Smooth muscle cell (in vitro differentiated cells): ENCODE data around the gene PTPRN2. TPM values are rescaled to one million over a fixed set of nuclear protein-coding genes. Genes with fewer than 3 reads are reported as not detected.

Experiments
- DNase-seq: peaks from one replicate; lab custom pipeline; 2025; ENCODE audit not compliant: unreplicated experiment; lab: John Stamatoyannopoulos, UW
- H2AFZ ChIP-seq: fragments of 200-600 bp; sonication (generic); 2 replicates; pipeline ENCODE4 v1.6.0; 2016; ENCODE audit warnings: antibody characterized with exemption, low read depth, mild to moderate bottlenecking
- H3F3A ChIP-seq: fragments of 200-600 bp; sonication (generic); 2 replicates; pipeline ENCODE4 v1.6.0; 2017; ENCODE audit warnings: antibody characterized with exemption, low read depth
- H3K27ac ChIP-seq: fragments of 200-600 bp; sonication (generic); 2 replicates; pipeline ENCODE4 v1.5.1; 2016; ENCODE audit warnings: low read depth, mild to moderate bottlenecking
- H3K27me3 ChIP-seq: fragments of 200-600 bp; sonication (generic); 2 replicates; pipeline ENCODE4 v1.6.1; 2016; ENCODE audit warnings: low read depth, mild to moderate bottlenecking
- H3K36me3 ChIP-seq: fragments of 200-600 bp; sonication (generic); 2 replicates; pipeline ENCODE4 v1.5.1; 2016; ENCODE audit warnings: low read depth
- H3K4me1 ChIP-seq: fragments of 200-600 bp; sonication (generic); 2 replicates; pipeline ENCODE4 v1.5.1; 2016; ENCODE audit warnings: low read depth
- H3K4me2 ChIP-seq: fragments of 200-600 bp; sonication (generic); 2 replicates; pipeline ENCODE4 v1.6.0; 2016; ENCODE audit warnings: mild to moderate bottlenecking
- H3K4me3 ChIP-seq: fragments of 200-600 bp; sonication (generic); 2 replicates; pipeline ENCODE4 v1.5.1; 2016; ENCODE audit warnings: mild to moderate bottlenecking
- H3K79me2 ChIP-seq: fragments of 200-600 bp; sonication (generic); 2 replicates; pipeline ENCODE4 v1.6.0; 2016; ENCODE audit warnings: low read depth, mild to moderate bottlenecking
- H3K9ac ChIP-seq: fragments of 200-600 bp; sonication (generic); 2 replicates; pipeline ENCODE4 v1.6.0; 2016; ENCODE audit warnings: low read depth
- H3K9me3 ChIP-seq: fragments of 200-600 bp; sonication (generic); replicated peaks from 2 replicates; pipeline ENCODE4 v1.5.1; 2016; ENCODE audit warnings: low read depth
- H4K20me1 ChIP-seq: fragments of 200-600 bp; sonication (generic); 2 replicates; pipeline ENCODE4 v1.6.0; 2016; ENCODE audit warnings: low read depth
- CTCF ChIP-seq: fragments of 200-600 bp; sonication (generic); IDR thresholded peaks from 2 replicates; pipeline ENCODE4 v1.5.1; 2017; ENCODE audit warnings: borderline replicate concordance, mild to moderate bottlenecking, antibody characterized with exemption; ENCODE audit not compliant: insufficient read depth, poor library complexity, severe bottlenecking
- WGBS: methylation state at CpG from one replicate; pipeline ENCODE4 v1.1.7; 2016; ENCODE audit warnings: low lambda C conversion rate; 5-methylcytosine and 5-hydroxymethylcytosine counted together
- polyA plus RNA-seq: library from polyadenylated mRNA; unstranded; fragments of >200 nt; fragmentation: Nextera tagmentation; extraction: Ambion mirVana; gene quantifications from 2 replicates; pipeline ENCODE4 v1.2.1, GENCODE V29; 2016
- total RNA-seq: library from RNA; depleted of rRNA; stranded (reverse); fragments of >200 nt; gene quantifications from 2 replicates; pipeline ENCODE4 v1.2.3, GENCODE V29; 2014

The PTPRN2 gene
- total and polyA plus RNA-seq, 2 experiments from 2014 or later, result 0.09 to 0.87 TPM

GRCh38 chr7:157561816-157562410 lies 1025.7 kb downstream of the PTPRN2 start:
- H3K79me2 ChIP-seq, result no peaks in the 10 kb centered on the region
- H3K9me3 ChIP-seq, result no peaks in the 10 kb centered on the region
- no peak overlapping the region for H3K27ac ChIP-seq
- 92% methylated on average over 13 of the region's 13 CpGs for WGBS
- H3K36me3 ChIP-seq, result no peaks in the 10 kb centered on the region
- H3K27me3 ChIP-seq, result no peaks in the 10 kb centered on the region
- H2AFZ ChIP-seq, result no peak overlapping the region
- DNase-seq, result no peak
- no peak overlapping the region for H3K9ac ChIP-seq
- H3K4me2 ChIP-seq, result no peak overlapping the region
- TF ChIP-seq CTCF, result no peak
- H3K4me1 ChIP-seq, result no peaks in the 10 kb centered on the region
- no peaks in the 10 kb centered on the region for H3F3A ChIP-seq
- H4K20me1 ChIP-seq, result no peaks in the 10 kb centered on the region
- H3K4me3 ChIP-seq, result no peak overlapping the region

GRCh38 chr7:157561523-157561785 lies 1026.2 kb downstream of the PTPRN2 start:
- DNase-seq, result no peak
- Histone ChIP-seq H3K9ac (no peak overlapping the region), H3K27ac (no peak overlapping the region), H3K4me2 (no peak overlapping the region), H2AFZ (no peak overlapping the region), H4K20me1 (no peaks in the 10 kb centered on the region), H3K27me3 (no peaks in the 10 kb centered on the region), H3K9me3 (no peaks in the 10 kb centered on the region), H3K4me1 (no peaks in the 10 kb centered on the region), H3K36me3 (no peaks in the 10 kb centered on the region), H3K79me2 (no peaks in the 10 kb centered on the region), H3F3A (no peaks in the 10 kb centered on the region), H3K4me3 (no peak overlapping the region)
- TF ChIP-seq CTCF, result no peak
- WGBS, result 88% methylated on average over 3 of the region's 3 CpGs

- H3K9me3 ChIP-seq, result no peaks in the 10 kb centered on the region
- no peaks in the 10 kb centered on the region for H3K27me3 ChIP-seq
- WGBS, result 91% methylated on average over 29 of the region's 29 CpGs
- H3K4me3 ChIP-seq, result no peak overlapping the region
- no peak overlapping the region for H2AFZ ChIP-seq
- H3K36me3 ChIP-seq, result no peaks in the 10 kb centered on the region
- no peak overlapping the region for H3K27ac ChIP-seq
- no peaks in the 10 kb centered on the region for H4K20me1 ChIP-seq
- no peaks in the 10 kb centered on the region for H3K79me2 ChIP-seq
- TF ChIP-seq CTCF, result no peak
- no peak overlapping the region for H3K9ac ChIP-seq
- H3K4me2 ChIP-seq, result no peak overlapping the region
- DNase-seq, result no peak
- no peaks in the 10 kb centered on the region for H3K4me1 ChIP-seq
- no peaks in the 10 kb centered on the region for H3F3A ChIP-seq
These were observed 1026.7 kb downstream of the PTPRN2 start for GRCh38 chr7:157560710-157561522.

GRCh38 chr7:157560258-157560654 lies 1027.4 kb downstream of the PTPRN2 start:
- H3K9ac ChIP-seq, result no peak overlapping the region
- 91% methylated on average over 20 of the region's 20 CpGs for WGBS
- no peaks in the 10 kb centered on the region for H3K4me1 ChIP-seq
- no peaks in the 10 kb centered on the region for H3K79me2 ChIP-seq
- H3K27me3 ChIP-seq, result no peaks in the 10 kb centered on the region
- no peaks in the 10 kb centered on the region for H3K9me3 ChIP-seq
- H2AFZ ChIP-seq, result no peak overlapping the region
- TF ChIP-seq CTCF, result no peak
- no peak for DNase-seq
- H3K36me3 ChIP-seq, result no peaks in the 10 kb centered on the region
- H3K4me2 ChIP-seq, result no peak overlapping the region
- no peak overlapping the region for H3K27ac ChIP-seq
- no peaks in the 10 kb centered on the region for H4K20me1 ChIP-seq
- H3K4me3 ChIP-seq, result no peak overlapping the region
- no peaks in the 10 kb centered on the region for H3F3A ChIP-seq
